SK-MEL-5 (cell line): Measurements from ENCODE around the gene SYK. TPM values are rescaled to one million over a fixed set of nuclear protein-coding genes. Genes with fewer than 3 reads are reported as not detected.

Source experiments
- DNase-seq: peaks from one replicate; pipeline ENCODE4 v3.0.0-alpha.2; 2016; ENCODE audit warnings: low read depth, low spot score
- in situ Hi-C: cut with HindIII; loops from 2 replicates; pipeline ENCODE4 v1.10.0; 2016; ENCODE audit warnings: low sequenced_read_pairs, high pct_unique_total_duplicates, low pct_unique_long_range_greater_than_20kb
- total RNA-seq: library from RNA; depleted of rRNA; stranded (reverse); fragments of >200 nt; shearing (Covaris generic); gene quantifications from 2 replicates; pipeline ENCODE4 v1.2.3, GENCODE V29; 2014

Gene SYK
- total RNA-seq, 1 experiment from 2014 or later, result 0.74 TPM

DNA sequence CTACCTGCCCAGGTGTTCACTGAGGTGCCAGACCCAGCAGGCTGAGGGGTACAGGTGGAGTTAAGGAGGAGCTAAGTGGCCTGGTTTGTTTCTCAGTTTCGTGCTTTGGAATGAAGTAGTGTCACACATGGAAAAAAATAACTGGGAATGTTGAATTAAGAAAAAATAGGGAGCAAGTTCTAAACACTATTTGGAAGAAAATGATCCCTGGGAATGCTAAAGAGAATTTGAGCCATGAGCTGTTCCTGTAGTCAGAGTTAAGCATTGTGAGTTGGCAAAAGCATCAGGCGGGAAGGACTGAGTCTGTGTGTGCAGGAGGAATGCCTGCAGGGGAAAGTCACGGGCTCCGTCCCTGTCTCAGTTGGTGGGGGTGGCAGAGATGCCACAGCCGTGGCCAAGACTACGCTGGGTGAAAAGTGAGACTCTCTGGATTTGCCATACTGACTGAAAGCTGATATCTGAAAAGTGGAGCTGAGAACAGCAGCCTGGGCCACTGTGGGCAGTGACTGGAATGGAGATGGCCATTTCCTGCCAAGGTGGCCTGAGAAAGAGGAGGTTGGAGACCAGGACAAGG lies 37.0 kb downstream of the SYK start:
- no peak for DNase-seq
- in situ Hi-C loops, result no loop called here

DNA sequence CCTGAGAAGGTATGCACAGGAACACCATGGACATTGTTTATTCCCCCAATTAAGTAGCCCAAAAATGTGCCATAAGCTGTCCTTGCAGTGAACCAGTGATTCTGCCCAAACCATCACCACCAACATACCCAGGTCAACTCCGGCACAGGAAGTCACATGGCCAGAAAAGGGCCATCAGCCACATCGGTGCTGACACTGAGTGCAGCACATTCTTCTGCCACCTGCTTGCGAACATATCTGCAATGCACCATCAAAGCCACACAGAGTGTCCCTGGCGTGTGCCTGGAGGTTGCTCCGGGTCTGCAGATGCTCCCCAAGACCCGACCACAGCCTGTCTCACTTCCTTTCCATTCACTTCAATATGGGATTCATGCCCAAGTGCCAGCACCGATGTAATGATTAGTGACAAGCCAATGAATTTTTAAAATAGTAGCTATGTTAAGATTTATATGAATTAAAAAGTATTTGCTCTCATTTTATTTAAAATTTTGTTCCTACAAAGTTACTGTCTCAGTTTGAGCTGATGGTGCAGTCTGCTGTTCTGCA lies 37.6 kb downstream of the SYK start:
- DNase-seq, result no peak
- in situ Hi-C loops, result no loop called here

DNA sequence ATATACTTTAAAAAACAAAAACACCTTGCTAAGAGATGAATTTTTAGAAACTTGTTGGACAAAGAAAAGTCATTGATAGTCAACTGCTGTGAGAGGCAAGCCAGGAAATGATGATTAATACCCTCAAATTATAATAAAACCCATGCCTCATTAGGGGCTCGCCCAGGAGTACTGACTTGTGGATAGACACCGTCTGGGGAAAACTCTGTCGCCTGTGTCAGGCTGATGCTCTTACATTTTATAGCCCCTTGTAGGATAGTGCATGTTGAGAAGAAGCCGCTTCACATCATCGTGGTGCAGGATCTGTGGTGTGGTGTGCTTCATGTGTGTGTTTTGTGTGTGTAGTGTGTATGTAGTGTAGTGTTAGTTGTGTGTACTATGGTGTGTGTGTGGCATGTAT lies 39.1 kb downstream of the SYK start:
- in situ Hi-C loops, result no loop called here
- no peak for DNase-seq

DNA sequence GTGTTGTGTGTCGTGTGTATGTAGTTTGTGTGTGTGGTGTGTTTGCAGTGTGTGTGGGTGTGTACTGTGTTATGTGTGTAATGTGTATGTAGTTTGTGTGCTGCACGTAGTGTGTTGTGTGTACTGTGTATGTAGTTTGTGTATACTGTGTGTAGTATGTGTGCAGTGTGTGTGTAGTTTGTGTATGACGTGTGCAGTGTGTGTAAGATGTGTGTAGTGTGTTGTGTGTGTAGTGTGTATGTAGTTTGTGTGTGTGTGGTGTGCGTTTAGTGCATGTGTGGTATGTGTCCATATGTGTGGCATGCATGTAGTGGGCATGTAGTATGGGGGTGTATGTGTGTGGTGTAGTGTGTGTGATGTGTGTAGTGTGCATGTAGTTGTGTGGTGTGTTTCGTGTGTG lies 39.6 kb downstream of the SYK start:
- in situ Hi-C loops, result no loop called here
- no peak for DNase-seq

DNA sequence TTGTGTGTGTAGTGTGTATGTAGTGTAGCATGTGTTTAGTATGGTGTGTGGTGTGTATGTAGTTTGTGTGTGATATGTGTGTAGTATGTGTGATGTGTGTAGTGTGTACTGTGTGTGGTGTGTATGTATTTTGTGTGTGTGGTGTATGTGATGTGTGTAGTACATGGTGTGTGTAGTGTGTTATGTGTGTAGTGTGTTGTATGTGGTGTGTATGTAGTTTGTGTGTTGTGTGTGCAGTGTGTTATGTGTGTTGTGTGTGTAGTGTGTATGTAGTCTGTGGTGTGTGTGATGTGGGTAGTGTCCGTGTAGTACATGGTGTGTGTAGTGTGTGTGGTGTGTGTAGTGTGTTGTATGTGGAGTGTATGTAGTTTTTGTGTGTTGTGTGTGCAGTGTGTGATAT lies 40.0 kb downstream of the SYK start:
- in situ Hi-C loops, result no loop called here
- DNase-seq, result no peak

DNA sequence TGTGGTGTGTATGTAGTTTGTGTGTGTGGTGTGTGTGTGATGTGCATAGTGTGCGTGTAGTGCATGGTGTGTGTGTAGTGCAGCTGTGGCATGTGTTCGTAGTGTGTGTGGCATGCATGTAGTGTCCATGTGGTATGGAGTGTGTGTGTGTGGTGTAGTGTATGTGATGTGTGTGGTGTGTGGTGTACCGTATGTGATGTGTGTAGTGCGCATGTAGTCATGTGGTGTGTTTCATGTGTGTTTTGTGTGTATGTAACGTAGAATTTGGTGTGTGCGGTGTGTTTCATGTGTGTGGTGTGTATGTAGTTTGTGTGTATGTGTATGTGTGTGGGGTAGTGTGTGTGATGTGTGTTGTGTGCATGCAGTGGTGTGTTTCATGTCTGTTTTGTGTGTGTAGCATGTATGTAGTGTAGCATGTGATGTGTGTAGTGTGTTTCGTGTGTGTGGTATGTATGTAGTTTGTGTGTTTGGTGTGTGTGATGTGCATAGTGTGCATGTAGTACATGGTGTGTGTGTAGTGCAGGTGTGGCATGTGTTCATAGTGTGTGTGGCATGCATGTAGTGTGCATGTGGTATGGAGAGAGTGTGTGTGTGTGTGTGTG lies 40.7 kb downstream of the SYK start:
- DNase-seq, result no peak
- in situ Hi-C loops, result no loop called here

DNA sequence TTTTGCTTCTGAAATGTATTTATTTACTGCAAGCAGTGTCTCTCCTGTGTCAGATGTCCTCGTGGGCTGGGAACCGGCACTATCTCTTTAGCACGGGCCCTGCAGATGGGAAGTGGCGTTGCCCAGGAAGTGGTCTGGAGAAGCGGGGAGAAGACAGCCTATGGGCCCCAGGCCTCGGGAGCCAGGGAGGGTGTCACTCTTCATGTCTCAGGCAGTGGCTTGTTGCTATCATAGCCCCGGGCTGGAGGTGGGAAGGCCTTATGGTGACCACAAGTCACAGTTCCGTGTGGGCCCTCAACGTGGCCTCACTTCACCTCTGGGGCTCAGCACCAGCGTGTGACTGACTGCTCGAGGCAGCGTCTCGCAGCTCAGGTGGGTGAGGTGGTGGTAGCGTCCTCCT lies 41.4 kb downstream of the SYK start:
- DNase-seq, result no peak
- in situ Hi-C loops, result no loop called here

DNA sequence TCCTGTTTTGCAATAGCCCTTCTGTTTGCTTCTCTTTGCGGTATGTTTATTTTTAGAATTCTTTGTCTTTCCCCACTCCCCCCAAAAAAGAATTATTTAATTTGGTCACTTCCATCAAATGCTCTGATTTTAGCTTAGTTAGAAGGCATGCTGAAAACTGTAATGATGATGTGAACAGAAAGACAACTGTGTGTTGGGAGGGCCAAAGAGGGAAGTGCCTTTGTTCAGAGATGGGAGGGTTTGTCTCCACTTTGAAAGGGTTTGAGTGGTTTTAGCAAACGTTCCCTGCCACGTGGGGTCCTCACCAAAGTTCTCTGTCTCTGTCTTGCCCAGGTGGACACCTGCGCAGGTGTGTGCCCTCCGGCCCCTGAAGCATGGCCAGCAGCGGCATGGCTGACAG lies 41.9 kb downstream of the SYK start:
- in situ Hi-C loops, result no loop called here
- no peak for DNase-seq

DNA sequence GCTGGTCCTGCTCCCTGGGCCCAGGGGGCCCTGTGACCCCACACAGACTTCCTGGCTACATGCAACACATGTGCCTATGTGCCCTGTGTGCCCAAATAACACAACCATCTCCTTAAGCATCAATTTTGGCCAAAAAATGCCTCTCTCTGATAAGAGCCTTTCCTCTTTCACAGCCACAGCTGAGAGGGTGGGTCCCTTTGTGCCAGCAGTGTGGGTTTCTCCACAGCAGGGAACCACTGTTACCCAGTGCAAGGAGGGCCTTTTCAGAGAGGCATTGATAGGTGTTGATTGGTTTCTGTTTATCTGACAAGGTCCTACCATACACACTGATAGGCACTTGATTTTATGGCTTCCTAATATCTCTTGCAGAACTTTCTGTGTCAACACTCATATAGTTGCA lies 42.7 kb downstream of the SYK start:
- in situ Hi-C loops, result no loop called here
- no peak for DNase-seq

DNA sequence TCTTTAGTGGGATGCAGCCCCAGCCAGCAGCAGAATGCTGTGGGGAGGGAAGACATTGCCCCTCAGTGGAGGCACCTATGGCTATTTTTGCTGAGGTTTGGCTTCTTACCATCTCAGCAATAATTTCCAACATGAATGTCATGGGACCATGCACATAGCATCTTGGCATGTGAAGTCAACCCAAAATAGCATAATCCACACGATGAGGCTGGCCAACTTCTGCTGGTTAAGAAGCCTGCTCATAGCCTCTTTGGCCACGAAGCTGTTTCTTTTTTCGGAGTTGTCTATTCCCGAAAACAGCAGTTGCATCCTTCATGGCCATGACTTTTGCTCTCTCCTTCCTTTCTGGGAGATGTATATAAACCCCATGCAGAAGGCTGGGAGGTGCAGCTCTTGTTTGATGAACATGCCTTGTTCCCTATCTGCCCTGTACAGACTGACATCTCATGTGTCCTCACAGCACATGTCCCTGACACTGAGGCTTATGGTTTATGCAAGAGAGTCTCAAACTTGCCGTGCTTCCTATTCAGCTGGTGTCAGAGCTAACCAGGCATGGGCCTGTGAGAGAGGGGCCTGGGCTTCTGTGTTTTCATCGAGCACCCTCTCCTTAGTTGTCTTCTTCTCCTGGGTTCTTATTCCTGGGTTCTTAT lies 45.3 kb downstream of the SYK start:
- no peak for DNase-seq
- in situ Hi-C loops, result no loop called here

DNA sequence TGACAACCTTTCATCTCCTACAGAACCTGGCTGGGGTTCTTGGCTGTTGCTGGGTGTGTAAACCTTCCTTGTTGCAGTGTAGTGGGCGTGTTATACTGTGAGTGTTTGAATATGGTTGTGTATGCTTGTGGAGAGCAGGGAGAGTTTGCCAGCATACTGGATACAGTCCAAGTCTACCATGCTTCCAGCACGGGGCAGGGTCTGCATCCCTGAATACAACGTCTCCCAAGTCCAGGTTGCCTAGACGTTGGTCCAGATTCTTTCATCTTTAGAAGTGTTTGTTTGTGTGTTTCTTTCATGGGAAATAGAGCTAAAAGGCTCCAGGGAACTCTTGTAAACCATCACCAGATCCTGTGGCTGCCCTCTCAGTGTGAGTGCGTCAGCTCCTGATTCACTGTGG lies 46.4 kb downstream of the SYK start:
- in situ Hi-C loops, result no loop called here
- DNase-seq, result no peak

DNA sequence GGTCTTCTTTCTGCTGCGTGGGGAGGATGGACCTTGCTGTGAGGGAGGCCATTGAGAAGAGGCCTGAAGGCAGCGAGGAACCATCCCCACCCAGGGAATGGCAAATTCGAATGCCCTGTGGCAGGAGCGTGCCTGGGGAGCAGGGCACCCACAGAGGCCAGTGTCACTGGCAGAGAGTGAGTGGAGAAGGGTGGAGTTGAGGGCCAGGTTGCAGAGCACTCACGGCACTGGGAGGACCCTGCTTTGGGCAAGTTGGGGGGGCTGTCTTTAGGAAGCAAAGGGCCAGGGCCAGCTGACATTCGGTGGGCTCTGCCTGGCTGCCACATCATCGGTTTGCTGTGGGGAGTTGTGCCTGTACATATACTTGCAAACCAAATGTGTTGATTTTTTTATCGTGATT lies 47.2 kb downstream of the SYK start:
- DNase-seq, result no peak
- in situ Hi-C loops, result no loop called here

DNA sequence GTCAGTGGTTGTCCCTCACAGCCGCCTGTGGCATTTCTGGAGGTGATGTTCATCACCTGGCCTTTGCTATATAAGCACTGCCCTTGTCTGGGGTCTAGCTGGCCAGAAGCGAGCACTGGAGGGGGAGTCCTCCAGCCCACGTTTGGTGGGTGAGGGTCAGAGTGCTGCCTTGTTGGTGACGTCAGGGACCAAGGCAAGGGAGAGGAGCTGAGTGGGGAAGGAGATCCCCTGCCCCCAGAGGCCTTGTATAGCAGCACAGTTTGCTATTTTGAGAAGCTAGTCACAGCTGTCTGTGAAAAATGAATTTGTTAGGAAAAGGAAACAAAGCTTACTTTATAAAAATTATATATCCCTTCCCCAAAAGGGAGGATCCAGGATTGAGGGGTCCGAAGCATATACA lies 49.8 kb downstream of the SYK start:
- in situ Hi-C loops, result no loop called here

DNA sequence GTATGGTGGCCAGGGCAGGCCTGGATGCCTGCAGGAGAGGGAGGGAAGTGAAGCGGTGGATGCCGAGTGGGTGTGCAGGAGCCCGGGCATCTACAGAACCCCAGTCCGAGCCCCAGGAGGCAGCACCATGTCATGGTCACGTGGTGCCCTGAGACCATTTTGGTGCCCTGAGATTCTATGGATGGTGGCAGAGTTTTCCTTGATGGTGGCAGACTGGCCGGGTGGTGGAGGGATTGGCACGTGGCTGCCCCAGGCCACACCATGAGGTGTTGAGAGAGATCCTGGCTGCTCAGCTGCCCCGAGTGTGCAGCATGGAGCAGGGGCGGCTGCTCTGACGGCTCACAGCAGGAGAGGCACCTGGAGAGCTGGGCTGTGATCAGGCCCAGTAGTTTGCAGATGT lies 52.3 kb downstream of the SYK start:
- DNase-seq, result no peak
- in situ Hi-C loops, result no loop called here

More for the DNA sequence above, 49.8 kb downstream of the SYK start:
- DNase-seq, result peak; percentile 18

DNA sequence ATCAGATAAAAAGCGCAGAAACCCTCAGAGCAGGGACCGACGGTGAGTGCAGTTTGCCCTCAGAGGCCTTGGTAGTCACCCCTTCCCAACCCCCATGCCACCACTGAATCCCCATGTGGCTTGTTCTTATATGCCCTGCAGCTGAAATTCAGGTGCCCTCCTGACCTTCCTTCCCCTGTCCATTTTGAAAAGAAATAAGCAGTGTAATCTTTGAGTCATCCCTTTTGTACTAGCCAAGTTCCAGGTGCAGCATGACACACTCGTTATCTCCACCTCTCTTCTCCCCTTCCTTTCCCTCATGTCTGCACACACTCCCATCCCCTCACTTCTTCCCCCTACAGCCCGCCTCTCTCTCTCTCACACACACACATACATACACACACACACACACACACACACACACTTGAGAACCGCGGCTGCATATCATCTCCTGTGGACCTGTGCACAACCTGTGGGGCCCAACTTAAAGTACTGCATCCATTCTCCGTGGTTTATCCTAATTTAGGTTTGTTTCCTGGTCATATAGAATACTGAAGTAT lies 53.1 kb downstream of the SYK start:
- DNase-seq, result no peak

DNA sequence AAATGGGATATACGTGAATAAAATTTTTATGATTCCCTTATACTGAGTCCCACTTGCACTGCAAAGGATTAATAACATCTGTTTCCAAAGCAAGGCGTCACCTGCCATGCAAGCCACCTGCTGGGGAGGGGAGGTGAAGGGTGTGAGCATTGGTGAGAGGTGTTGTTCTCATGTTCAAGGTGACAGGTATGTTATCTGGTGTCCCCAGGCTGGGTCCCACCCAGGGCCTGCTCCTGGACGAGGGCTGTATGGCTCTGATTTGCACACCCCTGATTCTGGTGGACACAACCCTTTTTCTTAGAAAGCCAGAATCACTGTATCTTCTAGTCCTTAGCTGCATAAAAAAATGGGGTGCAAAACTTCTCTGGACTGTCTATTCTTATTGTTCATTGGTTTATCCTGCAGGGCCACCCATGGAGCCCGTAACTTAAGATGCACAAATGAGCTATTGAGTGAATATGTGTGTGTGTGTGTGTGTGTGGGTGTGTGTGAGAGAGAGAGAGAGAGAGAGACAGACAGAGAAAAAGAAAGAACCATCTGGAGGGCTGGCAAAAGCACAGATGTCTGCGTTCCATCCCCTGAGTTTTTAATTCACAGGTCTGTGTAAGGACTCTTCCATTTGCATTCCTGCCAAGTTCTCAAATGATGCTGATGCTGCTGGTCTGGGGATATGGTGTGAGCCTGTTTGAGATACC lies 53.7 kb downstream of the SYK start:
- in situ Hi-C loops, result no loop called here

More for the DNA sequence above, 53.1 kb downstream of the SYK start:
- in situ Hi-C loops, result no loop called here

DNA sequence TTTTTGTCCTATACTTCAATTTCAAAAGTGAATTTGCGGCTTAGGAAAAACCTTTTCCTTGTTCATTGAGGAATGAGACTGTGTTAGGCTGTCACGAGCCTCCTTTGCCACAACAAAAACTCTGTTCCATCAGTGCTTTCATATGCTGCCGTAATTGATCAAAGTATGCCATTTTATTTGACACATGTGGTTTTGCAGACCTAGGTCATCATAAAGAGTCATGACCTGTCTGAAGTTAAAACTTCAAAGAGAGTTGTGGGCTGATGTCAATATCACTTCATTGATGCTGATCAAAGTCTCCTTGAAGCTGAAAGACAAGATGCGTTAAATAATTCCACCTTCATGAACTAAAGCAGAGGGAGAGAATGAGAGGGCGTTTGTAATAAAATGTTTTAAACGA lies 55.5 kb downstream of the SYK start:
- no peak for DNase-seq
- in situ Hi-C loops, result no loop called here

More for the DNA sequence above, 53.7 kb downstream of the SYK start:
- DNase-seq, result no peak

DNA sequence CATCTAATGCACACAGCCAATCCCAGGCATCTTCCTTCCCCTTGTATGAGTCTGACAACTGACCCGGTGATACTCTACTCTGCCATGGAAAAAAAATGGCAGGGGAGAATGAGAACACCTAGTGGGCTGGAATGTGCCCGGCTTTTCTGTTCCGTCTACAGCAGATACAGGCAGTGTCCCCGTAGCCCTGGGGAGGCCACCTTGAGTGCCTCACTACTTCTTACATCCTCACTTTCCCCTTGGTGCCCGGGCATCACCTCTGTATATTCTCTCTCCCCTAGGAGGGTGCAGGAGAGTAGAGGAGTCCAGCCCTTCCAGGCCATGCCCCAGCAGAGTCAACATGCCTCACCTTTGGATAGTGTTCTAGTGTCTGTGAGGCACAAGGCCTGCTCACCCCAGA lies 56.2 kb downstream of the SYK start:
- DNase-seq, result no peak
- in situ Hi-C loops, result no loop called here
